HEK293T (cell line): ENCODE data around the gene SLC35F3.

Source experiments
- ELF4 ChIP-seq: fragments of 450-650 bp; IDR thresholded peaks from 2 replicates; pipeline ENCODE4 v1.6.1; 2017; ENCODE audit warnings: antibody characterized with exemption
- FOXK2 ChIP-seq: fragments of 450-650 bp; IDR thresholded peaks from 2 replicates; pipeline ENCODE4 v1.6.1; 2016; ENCODE audit warnings: mild to moderate bottlenecking
- HDGF ChIP-seq: fragments of 450-650 bp; IDR thresholded peaks from 2 replicates; pipeline ENCODE4 v1.6.1; 2017; ENCODE audit warnings: antibody characterized with exemption, borderline replicate concordance
- NFRKB ChIP-seq: fragments of 450-650 bp; IDR thresholded peaks from 2 replicates; pipeline ENCODE4 v1.6.1; 2016; ENCODE audit warnings: mild to moderate bottlenecking, moderate library complexity
- PKNOX1 ChIP-seq: fragments of 450-650 bp; IDR thresholded peaks from 2 replicates; pipeline ENCODE4 v1.6.1; 2016
- SP1 ChIP-seq: fragments of 450-650 bp; IDR thresholded peaks from 2 replicates; pipeline ENCODE4 v1.6.1; 2017
- TARDBP ChIP-seq: fragments of 450-650 bp; IDR thresholded peaks from 2 replicates; pipeline ENCODE4 v1.6.1; 2016
- ZNF384 ChIP-seq: fragments of 450-650 bp; IDR thresholded peaks from 2 replicates; pipeline ENCODE4 v1.6.1; 2016

DNA sequence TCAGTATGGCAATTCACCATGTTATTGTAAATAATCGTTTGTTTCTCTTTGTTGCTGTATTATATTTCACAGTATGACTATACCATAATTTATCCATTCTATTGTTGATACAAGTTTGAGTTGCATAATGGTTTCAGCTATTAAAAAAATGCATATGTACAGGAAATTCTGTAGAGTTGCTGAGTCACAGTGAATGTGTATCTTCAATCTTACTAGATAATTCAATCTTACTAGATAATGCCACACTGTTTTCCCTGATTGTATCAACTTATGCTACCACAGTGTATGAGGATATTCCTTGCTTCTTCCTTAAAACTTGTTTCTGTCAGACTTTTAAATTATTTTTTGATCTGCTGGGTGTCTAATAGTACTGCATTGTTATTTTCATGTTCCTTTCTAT lies 465.3 kb downstream of the SLC35F3 start:
- TF ChIP-seq SP1 = no peak
- no peak for TF ChIP-seq ZNF384
- no peak for TF ChIP-seq TARDBP
- no peak for TF ChIP-seq HDGF
- TF ChIP-seq NFRKB = no peak
- no peak for TF ChIP-seq ELF4
- TF ChIP-seq PKNOX1 = no peak
- TF ChIP-seq FOXK2 = no peak
